ENCODE measurements around the gene ROR2.

DNA sequence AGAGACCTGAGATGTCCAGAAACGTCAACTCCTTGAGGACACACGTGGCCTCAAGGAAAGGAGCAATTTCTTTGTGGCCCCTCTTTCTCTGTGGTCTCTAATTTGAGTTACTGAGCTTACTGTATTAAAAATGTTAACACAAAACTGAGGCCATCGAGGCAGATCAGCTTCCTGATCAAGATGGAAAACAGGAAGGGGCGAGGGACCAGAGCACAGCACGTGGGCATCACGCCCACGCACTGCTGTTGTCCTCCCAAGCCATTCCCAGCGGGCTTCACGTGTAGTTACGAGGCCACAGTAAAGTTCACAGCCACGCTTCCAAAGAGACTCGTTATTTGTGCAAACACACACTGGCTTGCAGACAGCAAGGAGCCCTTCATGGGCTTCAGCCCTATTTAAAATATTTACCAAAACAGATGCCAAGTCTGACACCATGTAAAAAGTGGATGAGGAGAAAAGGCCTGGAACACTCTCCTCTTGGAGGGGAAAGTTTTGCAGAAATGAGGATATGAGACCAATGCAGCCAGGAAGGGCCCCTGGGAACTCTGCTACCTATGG lies 149.5 kb downstream of the ROR2 start:
- no peak for TF ChIP-seq POLR2A (IDR thresholded peaks at IDR 0.05)
- TF ChIP-seq, protein P1, sequence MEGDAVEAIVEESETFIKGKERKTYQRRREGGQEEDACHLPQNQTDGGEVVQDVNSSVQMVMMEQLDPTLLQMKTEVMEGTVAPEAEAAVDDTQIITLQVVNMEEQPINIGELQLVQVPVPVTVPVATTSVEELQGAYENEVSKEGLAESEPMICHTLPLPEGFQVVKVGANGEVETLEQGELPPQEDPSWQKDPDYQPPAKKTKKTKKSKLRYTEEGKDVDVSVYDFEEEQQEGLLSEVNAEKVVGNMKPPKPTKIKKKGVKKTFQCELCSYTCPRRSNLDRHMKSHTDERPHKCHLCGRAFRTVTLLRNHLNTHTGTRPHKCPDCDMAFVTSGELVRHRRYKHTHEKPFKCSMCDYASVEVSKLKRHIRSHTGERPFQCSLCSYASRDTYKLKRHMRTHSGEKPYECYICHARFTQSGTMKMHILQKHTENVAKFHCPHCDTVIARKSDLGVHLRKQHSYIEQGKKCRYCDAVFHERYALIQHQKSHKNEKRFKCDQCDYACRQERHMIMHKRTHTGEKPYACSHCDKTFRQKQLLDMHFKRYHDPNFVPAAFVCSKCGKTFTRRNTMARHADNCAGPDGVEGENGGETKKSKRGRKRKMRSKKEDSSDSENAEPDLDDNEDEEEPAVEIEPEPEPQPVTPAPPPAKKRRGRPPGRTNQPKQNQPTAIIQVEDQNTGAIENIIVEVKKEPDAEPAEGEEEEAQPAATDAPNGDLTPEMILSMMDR (IDR thresholded peaks at IDR 0.05), result no peak
